ENCODE results near the gene ABLIM2.

DNA sequence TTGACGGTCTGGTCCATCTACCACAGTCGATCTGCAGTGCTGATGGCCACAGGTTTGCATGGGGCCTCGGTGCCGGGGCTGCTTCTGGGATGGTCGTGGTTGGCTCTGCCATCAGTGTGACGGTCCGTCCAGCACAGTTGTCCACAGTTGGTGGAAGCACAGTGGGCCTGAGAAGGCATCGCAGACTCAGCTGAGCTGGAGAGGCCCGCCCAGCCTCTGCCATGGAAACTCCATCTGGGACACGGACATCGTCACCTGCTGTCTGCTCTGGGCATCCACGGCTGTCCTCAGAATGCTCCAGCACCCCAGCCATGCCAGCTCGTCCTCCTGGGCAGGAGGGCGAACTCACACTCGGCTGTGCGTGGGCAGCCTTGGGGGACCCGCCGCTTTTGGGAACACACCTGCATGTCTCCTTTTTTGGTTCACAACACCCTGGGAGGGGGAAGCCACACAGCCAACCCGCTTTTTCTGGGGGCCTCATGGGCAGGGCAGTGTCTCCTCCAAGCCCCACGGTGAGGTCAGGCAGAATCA lies 33.0 kb downstream of the ABLIM2 start:
- TF ChIP-seq, protein P1, sequence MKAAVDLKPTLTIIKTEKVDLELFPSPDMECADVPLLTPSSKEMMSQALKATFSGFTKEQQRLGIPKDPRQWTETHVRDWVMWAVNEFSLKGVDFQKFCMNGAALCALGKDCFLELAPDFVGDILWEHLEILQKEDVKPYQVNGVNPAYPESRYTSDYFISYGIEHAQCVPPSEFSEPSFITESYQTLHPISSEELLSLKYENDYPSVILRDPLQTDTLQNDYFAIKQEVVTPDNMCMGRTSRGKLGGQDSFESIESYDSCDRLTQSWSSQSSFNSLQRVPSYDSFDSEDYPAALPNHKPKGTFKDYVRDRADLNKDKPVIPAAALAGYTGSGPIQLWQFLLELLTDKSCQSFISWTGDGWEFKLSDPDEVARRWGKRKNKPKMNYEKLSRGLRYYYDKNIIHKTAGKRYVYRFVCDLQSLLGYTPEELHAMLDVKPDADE (IDR thresholded peaks at IDR 0.05): no peak
- TF ChIP-seq, protein P2, sequence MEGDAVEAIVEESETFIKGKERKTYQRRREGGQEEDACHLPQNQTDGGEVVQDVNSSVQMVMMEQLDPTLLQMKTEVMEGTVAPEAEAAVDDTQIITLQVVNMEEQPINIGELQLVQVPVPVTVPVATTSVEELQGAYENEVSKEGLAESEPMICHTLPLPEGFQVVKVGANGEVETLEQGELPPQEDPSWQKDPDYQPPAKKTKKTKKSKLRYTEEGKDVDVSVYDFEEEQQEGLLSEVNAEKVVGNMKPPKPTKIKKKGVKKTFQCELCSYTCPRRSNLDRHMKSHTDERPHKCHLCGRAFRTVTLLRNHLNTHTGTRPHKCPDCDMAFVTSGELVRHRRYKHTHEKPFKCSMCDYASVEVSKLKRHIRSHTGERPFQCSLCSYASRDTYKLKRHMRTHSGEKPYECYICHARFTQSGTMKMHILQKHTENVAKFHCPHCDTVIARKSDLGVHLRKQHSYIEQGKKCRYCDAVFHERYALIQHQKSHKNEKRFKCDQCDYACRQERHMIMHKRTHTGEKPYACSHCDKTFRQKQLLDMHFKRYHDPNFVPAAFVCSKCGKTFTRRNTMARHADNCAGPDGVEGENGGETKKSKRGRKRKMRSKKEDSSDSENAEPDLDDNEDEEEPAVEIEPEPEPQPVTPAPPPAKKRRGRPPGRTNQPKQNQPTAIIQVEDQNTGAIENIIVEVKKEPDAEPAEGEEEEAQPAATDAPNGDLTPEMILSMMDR (conservative IDR thresholded peaks at IDR 0.05; ENCODE audit: low read depth in 2 of 2): no peak
- no peak for TF ChIP-seq EZH2phosphoT487 (IDR thresholded peaks at IDR 0.05; ENCODE audit: unreplicated experiment)
- no peak for TF ChIP-seq POLR2AphosphoS5 (IDR thresholded peaks at IDR 0.05; ENCODE audit: low read depth)
- no peak for TF ChIP-seq EZH2 (IDR thresholded peaks at IDR 0.05; ENCODE audit: low read depth, unreplicated experiment)
- TF ChIP-seq CREB1 (CRISPR knock-in tag; IDR thresholded peaks at IDR 0.05; ENCODE audit: low read depth): no peak
- TF ChIP-seq, protein P3, sequence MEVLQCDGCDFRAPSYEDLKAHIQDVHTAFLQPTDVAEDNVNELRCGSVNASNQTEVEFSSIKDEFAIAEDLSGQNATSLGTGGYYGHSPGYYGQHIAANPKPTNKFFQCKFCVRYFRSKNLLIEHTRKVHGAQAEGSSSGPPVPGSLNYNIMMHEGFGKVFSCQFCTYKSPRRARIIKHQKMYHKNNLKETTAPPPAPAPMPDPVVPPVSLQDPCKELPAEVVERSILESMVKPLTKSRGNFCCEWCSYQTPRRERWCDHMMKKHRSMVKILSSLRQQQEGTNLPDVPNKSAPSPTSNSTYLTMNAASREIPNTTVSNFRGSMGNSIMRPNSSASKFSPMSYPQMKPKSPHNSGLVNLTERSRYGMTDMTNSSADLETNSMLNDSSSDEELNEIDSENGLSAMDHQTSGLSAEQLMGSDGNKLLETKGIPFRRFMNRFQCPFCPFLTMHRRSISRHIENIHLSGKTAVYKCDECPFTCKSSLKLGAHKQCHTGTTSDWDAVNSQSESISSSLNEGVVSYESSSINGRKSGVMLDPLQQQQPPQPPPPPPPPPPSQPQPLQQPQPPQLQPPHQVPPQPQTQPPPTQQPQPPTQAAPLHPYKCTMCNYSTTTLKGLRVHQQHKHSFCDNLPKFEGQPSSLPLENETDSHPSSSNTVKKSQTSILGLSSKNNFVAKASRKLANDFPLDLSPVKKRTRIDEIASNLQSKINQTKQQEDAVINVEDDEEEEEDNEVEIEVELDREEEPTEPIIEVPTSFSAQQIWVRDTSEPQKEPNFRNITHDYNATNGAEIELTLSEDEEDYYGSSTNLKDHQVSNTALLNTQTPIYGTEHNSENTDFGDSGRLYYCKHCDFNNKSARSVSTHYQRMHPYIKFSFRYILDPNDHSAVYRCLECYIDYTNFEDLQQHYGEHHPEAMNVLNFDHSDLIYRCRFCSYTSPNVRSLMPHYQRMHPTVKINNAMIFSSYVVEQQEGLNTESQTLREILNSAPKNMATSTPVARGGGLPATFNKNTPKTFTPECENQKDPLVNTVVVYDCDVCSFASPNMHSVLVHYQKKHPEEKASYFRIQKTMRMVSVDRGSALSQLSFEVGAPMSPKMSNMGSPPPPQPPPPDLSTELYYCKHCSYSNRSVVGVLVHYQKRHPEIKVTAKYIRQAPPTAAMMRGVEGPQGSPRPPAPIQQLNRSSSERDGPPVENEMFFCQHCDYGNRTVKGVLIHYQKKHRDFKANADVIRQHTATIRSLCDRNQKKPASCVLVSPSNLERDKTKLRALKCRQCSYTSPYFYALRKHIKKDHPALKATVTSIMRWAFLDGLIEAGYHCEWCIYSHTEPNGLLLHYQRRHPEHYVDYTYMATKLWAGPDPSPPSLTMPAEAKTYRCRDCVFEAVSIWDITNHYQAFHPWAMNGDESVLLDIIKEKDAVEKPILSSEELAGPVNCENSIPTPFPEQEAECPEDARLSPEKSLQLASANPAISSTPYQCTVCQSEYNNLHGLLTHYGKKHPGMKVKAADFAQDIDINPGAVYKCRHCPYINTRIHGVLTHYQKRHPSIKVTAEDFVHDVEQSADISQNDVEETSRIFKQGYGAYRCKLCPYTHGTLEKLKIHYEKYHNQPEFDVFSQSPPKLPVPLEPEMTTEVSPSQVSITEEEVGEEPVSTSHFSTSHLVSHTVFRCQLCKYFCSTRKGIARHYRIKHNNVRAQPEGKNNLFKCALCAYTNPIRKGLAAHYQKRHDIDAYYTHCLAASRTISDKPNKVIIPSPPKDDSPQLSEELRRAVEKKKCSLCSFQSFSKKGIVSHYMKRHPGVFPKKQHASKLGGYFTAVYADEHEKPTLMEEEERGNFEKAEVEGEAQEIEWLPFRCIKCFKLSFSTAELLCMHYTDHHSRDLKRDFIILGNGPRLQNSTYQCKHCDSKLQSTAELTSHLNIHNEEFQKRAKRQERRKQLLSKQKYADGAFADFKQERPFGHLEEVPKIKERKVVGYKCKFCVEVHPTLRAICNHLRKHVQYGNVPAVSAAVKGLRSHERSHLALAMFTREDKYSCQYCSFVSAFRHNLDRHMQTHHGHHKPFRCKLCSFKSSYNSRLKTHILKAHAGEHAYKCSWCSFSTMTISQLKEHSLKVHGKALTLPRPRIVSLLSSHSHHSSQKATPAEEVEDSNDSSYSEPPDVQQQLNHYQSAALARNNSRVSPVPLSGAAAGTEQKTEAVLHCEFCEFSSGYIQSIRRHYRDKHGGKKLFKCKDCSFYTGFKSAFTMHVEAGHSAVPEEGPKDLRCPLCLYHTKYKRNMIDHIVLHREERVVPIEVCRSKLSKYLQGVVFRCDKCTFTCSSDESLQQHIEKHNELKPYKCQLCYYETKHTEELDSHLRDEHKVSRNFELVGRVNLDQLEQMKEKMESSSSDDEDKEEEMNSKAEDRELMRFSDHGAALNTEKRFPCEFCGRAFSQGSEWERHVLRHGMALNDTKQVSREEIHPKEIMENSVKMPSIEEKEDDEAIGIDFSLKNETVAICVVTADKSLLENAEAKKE (CRISPR knock-in tag; IDR thresholded peaks at IDR 0.05): no peak
- TF ChIP-seq ZNF331 (CRISPR knock-in tag; IDR thresholded peaks at IDR 0.05; ENCODE audit: low read depth): no peak
- TF ChIP-seq, protein P4, sequence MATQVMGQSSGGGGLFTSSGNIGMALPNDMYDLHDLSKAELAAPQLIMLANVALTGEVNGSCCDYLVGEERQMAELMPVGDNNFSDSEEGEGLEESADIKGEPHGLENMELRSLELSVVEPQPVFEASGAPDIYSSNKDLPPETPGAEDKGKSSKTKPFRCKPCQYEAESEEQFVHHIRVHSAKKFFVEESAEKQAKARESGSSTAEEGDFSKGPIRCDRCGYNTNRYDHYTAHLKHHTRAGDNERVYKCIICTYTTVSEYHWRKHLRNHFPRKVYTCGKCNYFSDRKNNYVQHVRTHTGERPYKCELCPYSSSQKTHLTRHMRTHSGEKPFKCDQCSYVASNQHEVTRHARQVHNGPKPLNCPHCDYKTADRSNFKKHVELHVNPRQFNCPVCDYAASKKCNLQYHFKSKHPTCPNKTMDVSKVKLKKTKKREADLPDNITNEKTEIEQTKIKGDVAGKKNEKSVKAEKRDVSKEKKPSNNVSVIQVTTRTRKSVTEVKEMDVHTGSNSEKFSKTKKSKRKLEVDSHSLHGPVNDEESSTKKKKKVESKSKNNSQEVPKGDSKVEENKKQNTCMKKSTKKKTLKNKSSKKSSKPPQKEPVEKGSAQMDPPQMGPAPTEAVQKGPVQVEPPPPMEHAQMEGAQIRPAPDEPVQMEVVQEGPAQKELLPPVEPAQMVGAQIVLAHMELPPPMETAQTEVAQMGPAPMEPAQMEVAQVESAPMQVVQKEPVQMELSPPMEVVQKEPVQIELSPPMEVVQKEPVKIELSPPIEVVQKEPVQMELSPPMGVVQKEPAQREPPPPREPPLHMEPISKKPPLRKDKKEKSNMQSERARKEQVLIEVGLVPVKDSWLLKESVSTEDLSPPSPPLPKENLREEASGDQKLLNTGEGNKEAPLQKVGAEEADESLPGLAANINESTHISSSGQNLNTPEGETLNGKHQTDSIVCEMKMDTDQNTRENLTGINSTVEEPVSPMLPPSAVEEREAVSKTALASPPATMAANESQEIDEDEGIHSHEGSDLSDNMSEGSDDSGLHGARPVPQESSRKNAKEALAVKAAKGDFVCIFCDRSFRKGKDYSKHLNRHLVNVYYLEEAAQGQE (IDR thresholded peaks at IDR 0.05; ENCODE audit: unreplicated experiment): no peak
